GM18499 (cell line): ENCODE measurements around the gene DDIT4.
"Not testable (repeated sequence)": the region's sequence is repeated elsewhere in the genome, so short reads cannot be mapped to it uniquely, and the experiment has no call there.

Source experiments
- ATAC-seq: cut with Tn5 transposase; IDR thresholded peaks from one replicate; pipeline ENCODE4 v1.9.1; 2021; ENCODE audit warnings: moderate number of reproducible peaks; ENCODE audit not compliant: insufficient read depth, unreplicated experiment

The DDIT4 gene

GRCh38 chr10:72285972-72286521, 12.3 kb downstream of the DDIT4 start:
- no peak for ATAC-seq

DNA sequence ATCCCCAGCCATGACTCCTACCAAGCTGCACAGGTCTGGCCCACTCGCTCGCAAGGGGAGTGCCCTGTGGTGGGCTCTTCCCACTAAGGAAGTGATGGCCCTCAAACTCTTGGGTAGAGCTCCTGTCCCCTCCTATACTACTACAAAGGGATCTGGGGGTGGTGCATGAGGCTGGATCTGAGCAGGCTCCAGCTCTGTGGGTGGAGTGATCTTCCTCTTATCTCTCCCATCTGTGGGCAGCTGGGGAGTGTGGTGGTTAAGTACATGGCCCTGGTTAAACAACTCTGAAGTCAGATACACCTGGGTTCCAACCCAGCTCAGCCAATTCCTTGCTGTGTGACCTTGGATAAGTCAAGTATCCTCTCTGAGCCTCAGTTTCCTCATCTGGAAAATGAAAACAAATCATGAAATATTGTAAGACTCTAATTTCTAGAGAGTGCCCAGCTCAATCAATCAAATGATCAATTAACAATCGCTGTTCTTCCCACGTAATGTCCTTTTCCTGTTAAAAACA, 17.4 kb downstream of the DDIT4 start:
- ATAC-seq = no peak

GRCh38 chr10:72292223-72292691, 18.5 kb downstream of the DDIT4 start:
- no peak for ATAC-seq

DNA sequence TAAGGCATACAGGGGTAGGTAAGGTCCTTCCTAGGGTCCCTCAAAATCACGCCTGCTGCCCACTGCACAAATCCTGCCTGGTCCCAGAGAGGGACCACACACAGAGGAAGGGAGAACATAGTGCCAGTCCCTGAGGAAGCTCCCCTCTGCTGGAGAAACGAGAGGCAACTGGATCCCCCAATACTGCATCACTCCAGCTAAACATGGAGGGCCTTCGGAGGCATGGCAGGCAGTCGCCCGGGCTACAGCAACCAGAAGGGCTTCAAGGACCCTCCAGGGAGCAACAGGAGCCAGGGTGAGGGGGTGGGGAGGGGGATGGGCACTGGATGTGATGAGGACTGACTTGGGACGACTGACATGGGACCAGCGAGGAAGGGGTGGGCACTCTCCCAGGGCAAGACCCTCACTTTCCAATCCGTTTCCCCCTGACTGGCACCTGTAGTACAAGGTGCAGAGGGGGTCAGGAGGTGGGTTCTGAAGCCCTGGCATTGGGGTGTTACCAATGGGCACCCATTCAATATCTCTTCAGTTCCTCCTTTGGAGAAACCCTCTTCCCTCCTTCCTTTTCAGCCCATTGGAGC, 21.7 kb downstream of the DDIT4 start:
- no peak for ATAC-seq

DNA sequence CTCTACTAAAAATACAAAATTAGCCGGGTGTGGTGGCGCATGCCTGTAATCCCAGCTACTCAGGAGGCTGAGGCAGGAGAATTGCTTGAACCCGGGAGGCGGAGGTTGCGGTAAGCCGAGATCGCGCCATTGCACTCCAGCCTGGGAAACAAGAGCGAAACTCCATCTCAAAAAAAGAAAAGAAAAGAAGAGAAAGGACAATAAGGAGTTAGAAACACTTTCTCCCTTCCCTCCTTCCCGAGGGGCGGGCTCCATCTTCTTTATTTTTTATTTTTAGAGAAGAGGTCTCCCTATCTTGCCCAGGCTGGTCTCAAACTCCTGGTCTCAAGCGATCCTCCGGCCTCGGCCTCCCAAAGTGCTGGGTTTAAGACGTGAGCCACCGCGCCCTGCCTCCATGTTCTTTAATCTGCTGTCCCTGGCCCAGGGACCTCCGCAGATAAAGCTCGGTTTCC, 23.1 kb downstream of the DDIT4 start:
- ATAC-seq = not testable (repeated sequence)

DNA sequence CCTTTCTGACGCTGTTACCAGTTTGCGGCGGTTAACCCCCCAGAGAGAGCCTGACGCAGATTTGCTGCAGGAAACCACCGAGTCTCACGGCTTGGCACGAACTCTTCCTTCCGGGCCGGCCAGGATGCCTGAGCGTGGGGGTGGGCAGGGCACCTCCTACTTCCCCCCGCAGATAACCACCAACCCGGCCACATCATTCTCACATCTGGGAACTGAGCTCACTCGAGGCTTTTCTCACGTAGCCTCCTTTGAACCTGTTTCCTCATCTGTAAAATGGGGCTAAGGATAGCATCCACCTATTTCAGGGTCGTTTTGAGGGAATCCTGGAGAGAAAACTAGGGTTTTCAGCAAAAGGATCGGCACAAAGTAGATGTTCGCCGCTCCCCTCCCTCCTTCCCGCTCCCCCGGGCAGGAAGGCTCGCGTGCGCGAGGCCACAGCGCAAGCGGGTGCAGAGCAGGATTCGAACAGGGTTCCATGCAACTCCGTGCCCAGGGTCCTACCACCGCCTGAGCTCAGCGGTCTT, 23.6 kb downstream of the DDIT4 start:
- peak; percentile 32 for ATAC-seq

GRCh38 chr10:72297805-72298591, 24.3 kb downstream of the DDIT4 start:
- ATAC-seq = peak; percentile 44

- ATAC-seq = no peak
Measured at GRCh38 chr10:72298592-72299519, 25.1 kb downstream of the DDIT4 start.

DNA sequence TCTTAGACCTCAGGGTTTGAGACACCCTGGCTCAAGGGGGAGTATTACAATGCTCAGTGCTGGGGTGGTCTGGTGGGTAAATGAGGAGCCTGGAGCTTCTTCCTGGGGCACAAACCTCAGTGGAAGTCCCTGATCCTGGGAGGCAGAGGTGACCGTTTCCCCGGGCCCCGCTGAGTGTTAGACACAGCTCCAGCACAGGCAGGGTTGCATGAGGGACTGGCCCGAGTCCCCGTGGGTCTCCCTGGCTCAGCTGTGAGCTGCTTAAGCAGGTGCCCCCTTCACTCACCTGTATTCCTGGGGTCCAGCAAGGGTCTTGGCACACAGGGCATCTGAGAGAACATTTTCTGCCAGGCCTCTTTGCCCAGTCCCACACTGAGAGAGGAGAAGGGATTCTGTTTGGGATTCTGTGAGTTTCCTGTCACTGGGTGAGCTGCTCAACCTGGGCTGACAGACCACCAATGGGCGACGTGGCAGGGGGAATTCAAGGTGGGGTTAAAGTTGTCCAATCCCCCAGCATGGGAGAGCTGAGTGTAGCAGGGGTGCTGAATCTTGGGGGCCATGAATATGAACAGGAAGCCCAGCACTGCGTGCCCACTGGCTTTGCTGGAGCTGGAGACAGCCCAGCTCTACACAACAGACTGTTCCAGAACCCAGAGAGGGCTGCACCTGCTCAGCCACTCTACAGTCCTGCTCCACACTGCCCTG, 29.9 kb downstream of the DDIT4 start:
- no peak for ATAC-seq

DNA sequence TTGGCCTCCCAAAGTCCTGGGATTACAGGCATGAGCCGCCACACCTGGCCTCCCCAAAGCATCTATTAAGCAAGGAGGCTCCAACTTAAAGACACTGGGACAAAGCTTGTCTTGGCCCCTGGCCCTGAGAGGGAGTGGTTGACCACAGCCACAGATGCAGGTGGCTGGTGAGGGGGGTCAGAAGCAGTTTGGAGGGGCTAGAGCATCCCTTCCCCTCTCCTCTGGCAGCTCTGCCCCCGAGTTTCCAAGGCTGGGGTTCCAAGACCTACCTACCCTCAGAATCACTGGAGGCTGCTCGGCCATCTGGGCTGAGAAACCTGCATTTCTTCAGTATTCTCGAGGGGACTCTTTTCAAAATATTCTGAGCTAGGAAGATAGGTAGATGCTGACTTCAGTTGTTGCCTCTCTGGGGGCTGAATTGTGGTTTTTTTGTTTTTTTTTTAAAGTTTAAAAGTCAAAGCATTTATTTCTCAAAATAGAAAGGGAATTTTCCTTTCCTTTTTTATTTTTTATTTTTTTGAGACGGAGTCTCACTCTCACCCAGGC, 32.6 kb downstream of the DDIT4 start:
- no peak for ATAC-seq

GRCh38 chr10:72307711-72308110, 34.0 kb downstream of the DDIT4 start:
- ATAC-seq = not testable (repeated sequence)

DNA sequence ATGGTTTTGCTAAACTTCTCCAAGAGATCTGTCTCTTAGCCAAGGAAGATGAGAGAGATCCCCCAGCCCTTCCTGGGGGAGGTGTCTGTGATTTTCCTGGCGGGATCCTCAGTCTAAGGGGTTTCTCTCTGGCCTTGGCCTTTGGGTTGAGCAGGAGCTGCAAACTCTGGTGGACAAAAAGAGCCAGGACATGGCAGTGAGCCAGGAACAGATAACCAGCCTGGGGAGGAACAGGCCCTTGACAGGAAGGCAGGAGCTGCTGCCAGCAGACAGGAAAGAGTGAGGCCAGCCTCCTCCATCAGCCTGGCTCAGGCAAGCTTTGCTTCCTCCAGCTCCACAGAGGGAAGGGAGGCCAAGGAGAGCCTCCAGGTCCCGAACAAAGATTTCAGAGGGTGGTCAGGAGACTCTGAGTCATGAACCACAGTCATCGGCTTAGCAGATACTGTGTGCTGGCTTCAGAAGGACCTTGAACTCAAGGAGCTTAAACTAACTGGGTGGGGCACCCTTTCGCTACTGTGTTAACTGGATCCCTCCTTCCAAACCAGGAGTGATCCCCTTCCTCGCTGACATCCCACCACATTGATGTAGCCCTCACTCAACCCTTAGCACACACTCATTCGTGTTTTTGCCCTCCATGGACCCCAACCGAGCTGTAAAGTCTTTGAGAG, 34.7 kb downstream of the DDIT4 start:
- no peak for ATAC-seq

DNA sequence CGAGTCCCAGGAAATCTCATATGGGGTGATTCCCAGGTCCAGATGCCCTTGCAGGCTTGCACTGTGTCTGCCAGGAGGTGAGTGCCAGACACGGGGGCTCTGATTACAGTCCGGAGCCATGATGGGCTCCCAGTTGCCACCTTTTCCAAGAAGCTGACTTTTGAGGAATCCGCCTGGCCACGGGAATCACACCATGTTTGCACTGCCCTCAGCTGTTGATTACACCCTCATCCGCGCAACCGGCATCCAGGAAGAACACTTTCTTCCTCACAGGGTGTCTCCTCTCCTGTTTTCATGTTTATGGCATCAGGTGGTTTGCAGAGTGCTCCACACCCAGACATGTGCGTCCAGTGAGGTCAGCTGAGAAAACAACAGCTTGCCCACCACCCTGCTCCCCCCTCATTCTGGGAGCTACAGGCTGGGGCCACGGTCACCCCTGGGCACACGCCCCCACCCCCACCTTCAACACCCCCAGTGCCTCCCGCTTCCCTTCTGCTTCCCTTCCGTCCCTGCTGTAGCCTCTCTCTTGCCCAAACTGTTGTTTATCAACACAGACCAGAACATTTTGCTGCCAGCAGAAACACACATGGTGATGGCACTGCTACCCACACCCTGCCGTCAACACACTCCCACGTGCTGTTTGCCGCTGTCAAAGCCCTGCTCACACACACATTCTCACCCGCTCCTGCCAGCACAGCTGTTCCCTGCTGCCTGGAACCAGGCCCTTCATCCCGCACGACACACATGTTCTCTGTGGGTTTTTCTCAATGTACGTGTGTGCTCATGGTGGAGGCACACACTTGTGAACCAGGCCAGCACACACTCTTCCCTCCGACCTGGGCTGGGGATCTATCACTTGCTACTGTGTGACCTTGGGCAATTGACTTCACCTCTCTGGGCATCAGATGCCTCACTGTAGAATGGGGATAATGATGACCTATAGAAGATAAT, 35.8 kb downstream of the DDIT4 start:
- no peak for ATAC-seq

DNA sequence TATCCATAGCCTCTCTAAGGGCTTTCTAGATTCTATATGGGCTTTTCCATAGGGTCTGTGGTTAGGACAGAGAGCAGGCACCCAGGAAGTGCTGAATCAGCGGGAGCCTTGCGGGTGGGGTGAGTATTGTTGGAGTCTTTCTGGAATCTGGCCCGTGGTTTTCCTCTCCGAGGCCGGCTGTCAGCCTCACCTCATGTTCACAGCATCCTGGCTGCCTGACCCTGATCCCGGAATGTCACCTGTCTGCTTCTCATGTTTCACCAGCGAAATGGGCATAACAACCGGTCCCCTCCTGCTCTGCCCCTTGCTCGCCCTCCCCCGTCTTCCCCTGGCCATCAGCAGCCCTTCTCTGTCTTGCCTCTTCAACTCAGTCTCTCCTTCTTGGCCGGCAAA, 36.5 kb downstream of the DDIT4 start:
- ATAC-seq = no peak

- ATAC-seq = no peak
Measured at GRCh38 chr10:72310636-72311035, 36.9 kb downstream of the DDIT4 start.

- ATAC-seq = no peak
Measured at GRCh38 chr10:72311667-72312066, 37.9 kb downstream of the DDIT4 start.

DNA sequence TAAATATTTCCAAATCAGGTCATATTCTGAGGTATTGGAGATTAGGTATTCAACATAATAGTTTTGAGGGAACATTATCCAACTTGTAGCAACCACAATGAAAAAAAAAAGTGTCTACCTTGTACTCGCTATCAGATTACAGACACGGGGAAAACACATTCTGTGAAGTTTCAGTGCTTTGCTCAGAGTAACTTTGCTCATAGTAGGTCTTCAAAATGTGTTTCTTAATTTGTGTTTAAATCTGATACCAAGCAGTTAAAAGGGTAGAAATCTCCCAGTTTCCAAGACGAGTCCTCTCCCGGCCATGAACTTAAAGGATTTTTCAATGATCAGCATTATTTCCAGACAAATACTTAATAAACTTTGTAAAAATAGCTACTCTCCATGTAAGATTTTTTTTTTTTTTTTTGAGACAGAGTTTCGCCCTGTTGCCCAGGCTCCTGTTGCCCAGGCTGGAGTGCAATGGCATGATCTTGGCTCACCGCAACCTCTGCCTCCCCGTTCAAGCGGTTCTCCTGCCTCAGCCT, 39.2 kb downstream of the DDIT4 start:
- ATAC-seq = no peak
